CD4-positive, alpha-beta T cell treated with Interleukin-21 for 1 hour (primary cell): Measurements from ENCODE around the gene KRTAP10-1.

Experiments used
- DNase-seq: peaks from one replicate; pipeline ENCODE4 v3.0.0-alpha.2; 2020

Gene KRTAP10-1

GRCh38 chr21:44547656-44548331 is 7.8 kb upstream of the KRTAP10-1 start:
- peak; percentile 58 for DNase-seq

- DNase-seq: no peak
Measured at GRCh38 chr21:44544566-44544965, 4.6 kb upstream of the KRTAP10-1 start.

- DNase-seq: no peak
Measured at GRCh38 chr21:44542716-44543115, 2.7 kb upstream of the KRTAP10-1 start.

GRCh38 chr21:44540741-44541288 is 820 bp upstream of the KRTAP10-1 start:
- no peak for DNase-seq

- no peak for DNase-seq
Measured at GRCh38 chr21:44539046-44539445, 949 bp downstream of the KRTAP10-1 start.

GRCh38 chr21:44537930-44538911 is 1.8 kb downstream of the KRTAP10-1 start:
- no peak for DNase-seq

- no peak for DNase-seq
Measured at GRCh38 chr21:44535963-44536362, 4.0 kb downstream of the KRTAP10-1 start.

- DNase-seq: no peak
Measured at GRCh38 chr21:44534688-44535087, 5.3 kb downstream of the KRTAP10-1 start.

- no peak for DNase-seq
Measured at GRCh38 chr21:44533891-44534627, 5.9 kb downstream of the KRTAP10-1 start.

- no peak for DNase-seq
Measured at GRCh38 chr21:44533121-44533890, 6.7 kb downstream of the KRTAP10-1 start.

- DNase-seq: no peak
Measured at GRCh38 chr21:44532712-44533111, 7.3 kb downstream of the KRTAP10-1 start.

GRCh38 chr21:44531606-44532564 is 8.1 kb downstream of the KRTAP10-1 start:
- no peak for DNase-seq

GRCh38 chr21:44530903-44531605 is 8.9 kb downstream of the KRTAP10-1 start:
- no peak for DNase-seq

- no peak for DNase-seq
Measured at GRCh38 chr21:44530221-44530902, 9.6 kb downstream of the KRTAP10-1 start.

- no peak for DNase-seq
Measured at GRCh38 chr21:44529503-44530125, 10.4 kb downstream of the KRTAP10-1 start.

- no peak for DNase-seq
Measured at GRCh38 chr21:44529011-44529421, 11.0 kb downstream of the KRTAP10-1 start.

GRCh38 chr21:44528634-44528995 is 11.4 kb downstream of the KRTAP10-1 start:
- DNase-seq: no peak

GRCh38 chr21:44527983-44528633 is 11.9 kb downstream of the KRTAP10-1 start:
- no peak for DNase-seq
